Mesenchymal stem cell (in vitro differentiated cells and primary cell): ENCODE measurements around the gene APC.

Experiments
- DNase-seq: peaks from one replicate; pipeline ENCODE4 v3.0.0-alpha.2; 2013
- H2AFZ ChIP-seq: one replicate; pipeline ENCODE4 v1.6.1; 2013; ENCODE audit warnings: low read depth, mild to moderate bottlenecking, control low read depth, inconsistent platforms, low read length, moderate library complexity
- H2AK5ac ChIP-seq: 2 replicates; pipeline ENCODE4 v1.6.1; 2013; ENCODE audit warnings: low read length, moderate library complexity, mild to moderate bottlenecking, inconsistent platforms; ENCODE audit not compliant: severe bottlenecking
- H2BK120ac ChIP-seq: one replicate; pipeline ENCODE4 v1.6.1; 2013; ENCODE audit warnings: low read depth, mild to moderate bottlenecking, inconsistent platforms, low read length, moderate library complexity
- H2BK12ac ChIP-seq, 2 experiments: one replicate each; pipeline ENCODE4 v1.6.1; 2013; ENCODE audit warnings: inconsistent platforms in 2 of 2, low read length in 2 of 2, mild to moderate bottlenecking in 2 of 2, moderate library complexity in 2 of 2, control low read depth in 1 of 2
- H2BK15ac ChIP-seq: one replicate; pipeline ENCODE4 v1.6.1; 2013; ENCODE audit warnings: mild to moderate bottlenecking, low read depth, inconsistent platforms; ENCODE audit not compliant: poor library complexity, severe bottlenecking
- H2BK5ac ChIP-seq: 2 replicates; pipeline ENCODE4 v1.6.1; 2013; ENCODE audit warnings: low read depth, mild to moderate bottlenecking, low read length, control low read depth, inconsistent platforms; ENCODE audit not compliant: poor library complexity, severe bottlenecking
- H3K14ac ChIP-seq, 2 experiments: one replicate each; pipeline ENCODE4 v1.6.1; 2013; ENCODE audit warnings: inconsistent platforms in 2 of 2, low read length in 2 of 2, control low read depth in 1 of 2, mild to moderate bottlenecking in 1 of 2, moderate library complexity in 1 of 2
- H3K18ac ChIP-seq, 2 experiments: one replicate each; pipeline ENCODE4 v1.6.1; 2013; ENCODE audit warnings: inconsistent platforms in 2 of 2, low read length in 2 of 2, control low read depth in 1 of 2, low read depth in 1 of 2, mild to moderate bottlenecking in 1 of 2
- H3K23ac ChIP-seq, 2 experiments: one replicate each; pipeline ENCODE4 v1.6.1; 2013; ENCODE audit warnings: inconsistent platforms in 2 of 2, low read length in 2 of 2, mild to moderate bottlenecking in 2 of 2, moderate library complexity in 2 of 2, control low read depth in 1 of 2
- H3K27ac ChIP-seq: 2 replicates; pipeline ENCODE4 v1.5.1; 2013; ENCODE audit warnings: mild to moderate bottlenecking, moderate library complexity, low read length, control low read depth, inconsistent platforms; ENCODE audit not compliant: poor library complexity, severe bottlenecking
- H3K27me3 ChIP-seq, 2 experiments: 2 replicates each; pipeline versions ENCODE4 v1.6.1 to v1.7.0; 2013; ENCODE audit warnings: low read length in 2 of 2, mild to moderate bottlenecking in 2 of 2, moderate library complexity in 2 of 2, control low read depth in 1 of 2, inconsistent platforms in 1 of 2; ENCODE audit not compliant: control insufficient read depth in 1 of 2, insufficient read depth in 1 of 2
- H3K36me3 ChIP-seq, 2 experiments: 2 replicates each; pipeline versions ENCODE4 v1.6.1 to v1.7.0; 2013; ENCODE audit warnings: low read length in 2 of 2, control low read depth in 1 of 2, inconsistent platforms in 1 of 2, low read depth in 1 of 2, mild to moderate bottlenecking in 1 of 2; ENCODE audit not compliant: insufficient read depth in 2 of 2, control insufficient read depth in 1 of 2
- H3K4ac ChIP-seq, 2 experiments: one replicate each; pipeline ENCODE4 v1.6.1; 2013; ENCODE audit warnings: inconsistent platforms in 2 of 2, low read length in 2 of 2, mild to moderate bottlenecking in 2 of 2, moderate library complexity in 2 of 2, control low read depth in 1 of 2, low read depth in 1 of 2
- H3K4me1 ChIP-seq: 2 replicates; pipeline ENCODE4 v1.6.1; 2013; ENCODE audit warnings: low read depth, low read length, control low read depth; ENCODE audit not compliant: control insufficient read depth, insufficient read depth
- H3K4me2 ChIP-seq: 2 replicates; pipeline ENCODE4 v1.6.1; 2013; ENCODE audit warnings: low read length, mild to moderate bottlenecking, inconsistent platforms; ENCODE audit not compliant: poor library complexity, severe bottlenecking
- H3K4me3 ChIP-seq, 2 experiments: 2 replicates each; pipeline versions ENCODE4 v1.5.1 to v1.7.0; 2013; ENCODE audit warnings: low read length in 2 of 2, mild to moderate bottlenecking in 2 of 2, control low read depth in 1 of 2, low read depth in 1 of 2; ENCODE audit not compliant: insufficient read depth in 1 of 2
- H3K79me1 ChIP-seq: replicated peaks from 2 replicates; pipeline ENCODE4 v1.6.1; 2013; ENCODE audit warnings: mild to moderate bottlenecking, control low read depth, low read length, inconsistent platforms; ENCODE audit not compliant: poor library complexity, severe bottlenecking
- H3K9ac ChIP-seq: 2 replicates; pipeline ENCODE4 v1.7.0; 2013; ENCODE audit warnings: mild to moderate bottlenecking, low read length, moderate library complexity
- H3K9me3 ChIP-seq: 2 replicates; pipeline ENCODE4 v1.7.0; 2013; ENCODE audit warnings: mild to moderate bottlenecking, low read length; ENCODE audit not compliant: control insufficient read depth
- H4K8ac ChIP-seq: one replicate; pipeline ENCODE4 v1.6.1; 2013; ENCODE audit warnings: inconsistent platforms, mild to moderate bottlenecking, low read length, moderate library complexity
- H4K91ac ChIP-seq: one replicate; pipeline ENCODE4 v1.6.1; 2013; ENCODE audit warnings: mild to moderate bottlenecking, low read length, inconsistent platforms
- WGBS: methylation state at CpG from one replicate; pipeline ENCODE4 v1.1.7; 2013; ENCODE audit warnings: mixed read lengths; 5-methylcytosine and 5-hydroxymethylcytosine counted together

The APC gene

GRCh38 chr5:112706446-112707016 lies 31.2 kb upstream of the APC start:
- Histone ChIP-seq H3K79me1 (peaks cover 7% of the 10 kb centered on the region), H3K9ac (peak overlapping the region; percentile 95), H4K91ac (no peak overlapping the region), H3K4me3 (peak overlapping the region in 1 of 2 experiments; percentile 96), H2BK5ac (no peak overlapping the region), H4K8ac (no peak overlapping the region), H3K27ac (no peak overlapping the region), H3K4ac (peak overlapping the region in 1 of 2 experiments; percentile 38), H3K4me2 (no peak overlapping the region), H2BK120ac (no peak overlapping the region), H2BK12ac (no peak overlapping the region), H3K23ac (no peak overlapping the region), H3K36me3 (no peaks in the 10 kb centered on the region), H3K4me1 (peaks cover 1% of the 10 kb centered on the region), H2BK15ac (no peak overlapping the region), H3K9me3 (no peaks in the 10 kb centered on the region), H3K14ac (no peak overlapping the region), H2AK5ac (no peak overlapping the region), H3K18ac (no peak overlapping the region), H2AFZ (no peak overlapping the region), H3K27me3 (no peaks in the 10 kb centered on the region)
- WGBS = 85% methylated on average over 3 of the region's 4 CpGs
- DNase-seq = no peak

GRCh38 chr5:112707187-112708102 lies 30.2 kb upstream of the APC start:
- H3K4me1 ChIP-seq = peaks cover 1% of the 10 kb centered on the region
- H3K23ac ChIP-seq = no peak overlapping the region
- H3K36me3 ChIP-seq = no peaks in the 10 kb centered on the region
- H3K9ac ChIP-seq = peak overlapping the region; percentile 95
- H3K4me3 ChIP-seq = peak overlapping the region; percentile 86 to 96
- peak overlapping the region; percentile 70 for H2BK15ac ChIP-seq
- peak overlapping the region; percentile 1 for H2BK5ac ChIP-seq
- peak overlapping the region; percentile 80 for H3K4me2 ChIP-seq
- H3K14ac ChIP-seq = peak overlapping the region in 1 of 2 experiments; percentile 91
- peak overlapping the region; percentile 76 to 80 for H3K4ac ChIP-seq
- peak overlapping the region; percentile 92 for H4K8ac ChIP-seq
- H4K91ac ChIP-seq = peak overlapping the region; percentile 97
- H2AFZ ChIP-seq = peak overlapping the region; percentile 39
- H3K79me1 ChIP-seq = peaks cover 11% of the 10 kb centered on the region
- no peak overlapping the region for H2AK5ac ChIP-seq
- H3K27ac ChIP-seq = peak overlapping the region; percentile 87
- H3K9me3 ChIP-seq = no peaks in the 10 kb centered on the region
- WGBS = 4% methylated on average over 58 of the region's 61 CpGs
- H3K18ac ChIP-seq = peak overlapping the region; percentile 90 to 97
- DNase-seq = peak; percentile 98
- no peaks in the 10 kb centered on the region for H3K27me3 ChIP-seq
- peak overlapping the region; percentile 66 to 86 for H2BK12ac ChIP-seq
- H2BK120ac ChIP-seq = peak overlapping the region; percentile 86

- H4K91ac ChIP-seq = peak overlapping the region; percentile 97
- no peaks in the 10 kb centered on the region for H3K27me3 ChIP-seq
- H3K14ac ChIP-seq = peak overlapping the region in 1 of 2 experiments; percentile 91
- peak overlapping the region; percentile 87 for H3K27ac ChIP-seq
- peak overlapping the region; percentile 80 for H3K4me2 ChIP-seq
- H3K9me3 ChIP-seq = no peaks in the 10 kb centered on the region
- no peak overlapping the region for H2AK5ac ChIP-seq
- peaks cover 1% of the 10 kb centered on the region for H3K4me1 ChIP-seq
- no peak overlapping the region for H3K23ac ChIP-seq
- H3K4me3 ChIP-seq = peak overlapping the region; percentile 86 to 96
- peak overlapping the region; percentile 92 for H4K8ac ChIP-seq
- peaks cover 13% of the 10 kb centered on the region for H3K79me1 ChIP-seq
- H3K18ac ChIP-seq = peak overlapping the region; percentile 90 to 97
- no peak overlapping the region for H2BK15ac ChIP-seq
- WGBS = 3% methylated on average over 10 of the region's 13 CpGs
- peak overlapping the region in 1 of 2 experiments; percentile 3 for H2BK12ac ChIP-seq
- no peaks in the 10 kb centered on the region for H3K36me3 ChIP-seq
- peak overlapping the region; percentile 95 for H3K9ac ChIP-seq
- peak overlapping the region; percentile 76 to 80 for H3K4ac ChIP-seq
- peak; percentile 22 for DNase-seq
- peak overlapping the region; percentile 86 for H2BK120ac ChIP-seq
- H2AFZ ChIP-seq = peak overlapping the region; percentile 39
- no peak overlapping the region for H2BK5ac ChIP-seq
These were observed 29.5 kb upstream of the APC start for GRCh38 chr5:112708103-112708622.

GRCh38 chr5:112709416-112709815 lies 28.3 kb upstream of the APC start:
- Histone ChIP-seq H3K27ac (no peak overlapping the region), H3K36me3 (no peaks in the 10 kb centered on the region), H2AFZ (no peak overlapping the region)

More at GRCh38 chr5:112709416-112709815, 28.3 kb upstream of the APC start:
- H4K8ac ChIP-seq = no peak overlapping the region
- H3K4me2 ChIP-seq = no peak overlapping the region
- no peak overlapping the region for H2BK12ac ChIP-seq
- no peak overlapping the region for H2BK5ac ChIP-seq
- no peaks in the 10 kb centered on the region for H3K9me3 ChIP-seq
- H2AK5ac ChIP-seq = no peak overlapping the region
- 97% methylated on average over 3 of the region's 3 CpGs for WGBS
- H3K18ac ChIP-seq = no peak overlapping the region
- H3K4me3 ChIP-seq = no peak overlapping the region
- no peak overlapping the region for H4K91ac ChIP-seq
- no peak overlapping the region for H3K14ac ChIP-seq
- H3K4ac ChIP-seq = no peak overlapping the region
- H2BK15ac ChIP-seq = no peak overlapping the region
- H3K9ac ChIP-seq = peak overlapping the region; percentile 95
- H3K27me3 ChIP-seq = no peaks in the 10 kb centered on the region
- H3K23ac ChIP-seq = no peak overlapping the region
- peaks cover 1% of the 10 kb centered on the region for H3K4me1 ChIP-seq
- peak; percentile 5 for DNase-seq
- H3K79me1 ChIP-seq = peaks cover 17% of the 10 kb centered on the region
- no peak overlapping the region for H2BK120ac ChIP-seq
